ENCODE data around the gene APOBR. TPM values are rescaled to one million over a fixed set of nuclear protein-coding genes. Genes with fewer than 3 reads are reported as not detected.
"Not testable (repeated sequence)": the region's sequence is repeated elsewhere in the genome, so short reads cannot be mapped to it uniquely, and the experiment has no call there.

Gene APOBR
- total RNA-seq (2014; rRNA removed; shearing (Covaris generic)): not detected in 2 replicates
- not detected in 2 replicates for polyA plus RNA-seq (2016; fragmentation: Nextera tagmentation; extraction: Ambion mirVana)

GRCh38 chr16:28494121-28494851 lies at the start of gene APOBR:
TSS of gene APOBR (plus strand) at chr16:28494643. CDS start at chr16:28494682, 39 bp downstream.
- Histone ChIP-seq H3K27ac (no peak within 1 kb of the TSS), H3K36me3 (ENCODE audit: low read depth) (no peaks in the 10 kb centered on the region)
- TF ChIP-seq EZH2 (IDR thresholded peaks at IDR 0.05; ENCODE audit: insufficient read depth, poor library complexity, severe bottlenecking) (no peak), EZH2phosphoT487 (IDR thresholded peaks at IDR 0.05; ENCODE audit: insufficient read depth, low read depth) (no peak)

DNA sequence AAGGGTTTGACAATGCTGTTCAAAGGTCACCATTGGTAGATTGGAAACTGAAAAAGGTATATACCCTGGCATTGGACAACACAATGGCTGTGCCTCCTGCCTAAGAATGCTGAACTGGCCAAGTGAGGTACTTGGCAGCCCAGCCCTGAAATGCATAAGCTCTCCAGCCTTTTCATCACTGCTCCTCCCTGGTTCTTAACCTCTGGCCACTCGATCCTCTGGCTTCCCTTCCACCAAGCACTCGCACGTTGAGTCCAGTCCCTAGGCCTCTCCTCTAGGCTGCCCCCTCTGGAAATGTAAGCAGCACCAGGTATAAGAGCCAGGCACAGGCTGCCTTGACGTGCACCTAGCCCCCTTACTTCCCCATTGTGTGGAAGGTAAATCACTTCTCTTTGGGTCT lies 48.1 kb upstream of the APOBR start:
- H4K20me1 ChIP-seq (ENCODE audit: insufficient read depth); H3K4me2 ChIP-seq (ENCODE audit: unreplicated experiment); H3K9me2 ChIP-seq (ENCODE audit: insufficient read depth); H3K36me3 ChIP-seq (ENCODE audit: low read depth); H3K9me3 ChIP-seq (ENCODE audit: low read depth); DNase-seq; H3K4me3 ChIP-seq; H2AFZ ChIP-seq; in situ Hi-C loops (cut with MboI); H3K79me2 ChIP-seq (ENCODE audit: insufficient read depth); H3K27me3 ChIP-seq (replicated peaks; ENCODE audit: insufficient read depth); H3K4me1 ChIP-seq (ENCODE audit: insufficient read depth); H3K27ac ChIP-seq; H3K9ac ChIP-seq; H3F3A ChIP-seq (ENCODE audit: insufficient read depth): not testable (repeated sequence)
- no CpG with 5 or more reads among the region's 4 CpGs for WGBS, 2 experiments (ENCODE audit: low coverage in 1 of 2, low lambda C conversion rate in 2 of 2, missing lambda C conversion rate in 2 of 2)

More at GRCh38 chr16:28494121-28494851, at the start of gene APOBR:
- Histone ChIP-seq H3K4me3 (no peak within 1 kb of the TSS), H3K79me2 (ENCODE audit: insufficient read depth) (no peaks in the 10 kb centered on the region), H3K4me1 (ENCODE audit: insufficient read depth) (no peaks in the 10 kb centered on the region), H3K9me2 (ENCODE audit: insufficient read depth) (no peaks in the 10 kb centered on the region), H3K9ac (no peak within 1 kb of the TSS), H3F3A (ENCODE audit: insufficient read depth) (no peaks in the 10 kb centered on the region), H3K27me3 (replicated peaks; ENCODE audit: insufficient read depth) (no peaks in the 10 kb centered on the region), H2AFZ (no peak within 1 kb of the TSS), H4K20me1 (ENCODE audit: insufficient read depth) (no peaks in the 10 kb centered on the region), H3K9me3 (ENCODE audit: low read depth) (no peaks in the 10 kb centered on the region), H3K4me2 (ENCODE audit: unreplicated experiment) (no peak within 1 kb of the TSS)
- in situ Hi-C loops (cut with MboI): no loop called here
- 61 to 66% methylated on average over 12 of the region's 12 CpGs for WGBS, 2 experiments (ENCODE audit: low coverage in 1 of 2, low lambda C conversion rate in 2 of 2, missing lambda C conversion rate in 2 of 2)
- DNase-seq: no peak

DNA sequence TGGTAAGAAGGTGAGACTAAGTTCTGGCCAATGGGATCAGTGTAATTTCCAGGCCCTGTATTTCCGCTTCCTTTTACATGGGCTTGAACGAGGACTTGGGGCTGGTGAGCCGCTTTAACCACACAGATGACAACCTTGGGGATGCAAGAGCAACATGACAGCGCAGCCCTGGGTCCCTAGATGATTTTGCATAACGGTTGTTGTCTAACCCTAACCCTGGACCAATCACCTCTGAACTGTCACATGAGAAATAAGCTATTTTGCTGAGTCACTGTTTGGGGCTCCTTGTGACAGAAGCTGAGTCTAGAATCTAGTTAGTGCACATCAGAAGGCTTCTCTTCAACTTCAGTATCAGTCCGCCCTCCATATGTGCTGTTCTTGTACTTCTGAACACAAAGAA lies 47.4 kb upstream of the APOBR start:
- H3K79me2 ChIP-seq (ENCODE audit: insufficient read depth); H3F3A ChIP-seq (ENCODE audit: insufficient read depth); H3K27ac ChIP-seq; H3K9me3 ChIP-seq (ENCODE audit: low read depth); H3K36me3 ChIP-seq (ENCODE audit: low read depth); H3K9me2 ChIP-seq (ENCODE audit: insufficient read depth); H4K20me1 ChIP-seq (ENCODE audit: insufficient read depth); H3K4me2 ChIP-seq (ENCODE audit: unreplicated experiment); in situ Hi-C loops (cut with MboI); H2AFZ ChIP-seq; H3K27me3 ChIP-seq (replicated peaks; ENCODE audit: insufficient read depth); H3K4me1 ChIP-seq (ENCODE audit: insufficient read depth); DNase-seq; H3K9ac ChIP-seq; H3K4me3 ChIP-seq: not testable (repeated sequence)
- WGBS, 2 experiments (ENCODE audit: low coverage in 1 of 2, low lambda C conversion rate in 2 of 2, missing lambda C conversion rate in 2 of 2): no CpG with 5 or more reads among the region's 6 CpGs

DNA sequence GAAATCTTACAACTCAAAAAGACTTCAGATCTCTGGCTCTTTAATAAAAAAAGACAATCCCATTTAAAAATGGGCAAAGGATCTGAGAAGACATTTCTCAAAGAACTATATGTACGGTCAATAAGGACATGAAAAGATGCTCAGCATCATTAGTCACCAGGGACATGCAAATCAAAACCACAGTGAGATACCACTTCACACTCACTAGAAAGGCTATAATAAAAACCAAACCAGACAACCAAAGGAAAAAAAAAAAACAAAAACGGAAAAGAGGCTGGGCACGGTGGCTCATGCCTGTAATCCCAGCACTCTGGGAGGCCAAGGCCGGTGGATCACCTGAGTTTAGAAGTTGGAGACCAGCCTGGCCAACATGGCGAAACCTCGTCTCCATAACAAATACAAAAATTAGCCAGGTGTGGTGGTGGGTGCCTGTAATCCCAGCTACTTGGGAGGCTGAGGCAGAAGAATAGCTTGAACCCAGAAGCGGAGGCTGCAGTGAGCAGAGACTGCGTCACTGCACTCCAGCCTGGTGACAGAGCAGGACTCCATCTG lies 20.7 kb upstream of the APOBR start:
- Histone ChIP-seq H3K79me2 (ENCODE audit: insufficient read depth) (no peaks in the 10 kb centered on the region), H2AFZ (no peak overlapping the region), H3F3A (ENCODE audit: insufficient read depth) (no peaks in the 10 kb centered on the region), H3K9ac (no peak overlapping the region), H3K9me2 (ENCODE audit: insufficient read depth) (no peaks in the 10 kb centered on the region), H3K4me1 (ENCODE audit: insufficient read depth) (no peaks in the 10 kb centered on the region), H3K27me3 (replicated peaks; ENCODE audit: insufficient read depth) (no peaks in the 10 kb centered on the region), H3K9me3 (ENCODE audit: low read depth) (no peaks in the 10 kb centered on the region), H3K36me3 (ENCODE audit: low read depth) (no peaks in the 10 kb centered on the region), H3K4me3 (no peak overlapping the region), H3K4me2 (ENCODE audit: unreplicated experiment) (no peak overlapping the region), H4K20me1 (ENCODE audit: insufficient read depth) (no peaks in the 10 kb centered on the region), H3K27ac (no peak overlapping the region)
- WGBS, 2 experiments (ENCODE audit: low coverage in 1 of 2, low lambda C conversion rate in 2 of 2, missing lambda C conversion rate in 2 of 2): 82 to 83% methylated on average over 8 of the region's 8 CpGs
- no peak for TF ChIP-seq EZH2phosphoT487 (IDR thresholded peaks at IDR 0.05; ENCODE audit: insufficient read depth, low read depth)
- no peak for TF ChIP-seq EZH2 (IDR thresholded peaks at IDR 0.05; ENCODE audit: insufficient read depth, poor library complexity, severe bottlenecking)
- in situ Hi-C loops (cut with MboI): no loop called here
- no peak for DNase-seq

Data from GM23248 (cell line).